ENCODE data around the gene STMN3. TPM values are rescaled to one million over a fixed set of nuclear protein-coding genes. Genes with fewer than 3 reads are reported as not detected.

STMN3 gene
- total RNA-seq, 3 donors from 2014 or later: 11.8 to 19.6 (median 17.7) TPM

DNA sequence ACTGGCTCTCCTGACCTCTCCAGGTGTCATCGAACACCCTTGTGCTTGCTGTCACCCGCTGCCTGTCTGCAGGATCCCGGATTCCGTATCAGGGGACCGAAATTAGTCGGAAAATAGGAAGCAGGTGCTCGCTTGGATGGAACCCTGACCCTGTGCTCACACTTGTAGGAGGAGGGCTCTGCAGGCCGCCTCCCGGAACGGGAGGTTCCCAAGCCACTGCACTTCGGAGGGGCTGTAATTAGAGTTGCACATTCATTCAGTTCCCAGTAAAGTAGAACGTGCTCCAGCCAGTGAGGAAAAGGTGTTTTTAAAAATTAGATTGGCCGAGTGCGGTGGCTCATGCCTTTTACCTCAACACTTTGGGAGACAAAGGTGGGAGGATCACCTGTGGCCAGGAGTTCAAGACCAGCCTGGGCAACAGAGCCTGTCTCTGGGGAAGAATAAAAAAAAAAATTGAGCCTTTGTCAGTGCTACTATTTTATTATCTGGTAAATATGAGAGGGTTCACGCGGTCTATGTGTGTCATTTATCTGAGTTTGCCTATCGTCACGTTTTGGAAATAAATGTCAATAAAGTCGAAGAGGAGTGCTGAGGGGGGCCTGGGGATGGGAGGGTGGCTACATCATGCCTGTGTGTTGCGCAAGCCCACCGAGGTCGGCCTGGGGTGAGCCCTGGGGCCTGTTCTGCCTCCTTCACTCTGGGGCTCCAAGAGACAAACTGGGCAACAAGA lies 24.8 kb downstream of the STMN3 start:
- peak in 1 of 2 donors; percentile 52 for DNase-seq (ENCODE audit: low spot score in 2 of 2)
- no peaks in the 10 kb centered on the region for H3K9me3 ChIP-seq
- intact Hi-C loops (cut with DNase I; ENCODE audit: low total_unique reads): no loop called here
- no peaks in the 10 kb centered on the region for H3K27me3 ChIP-seq
- H3K4me3 ChIP-seq: peak overlapping the region; percentile 89 to 98 (median 90)
- TF ChIP-seq POLR2AphosphoS5 (IDR thresholded peaks at IDR 0.05) (peak; percentile 46 to 56 (median 47)), POLR2A (IDR thresholded peaks at IDR 0.05) (no peak), CTCF (IDR thresholded peaks at IDR 0.05) (no peak)
- H3K36me3 ChIP-seq: no peaks in the 10 kb centered on the region
- H3K27ac ChIP-seq: peak overlapping the region; percentile 95 to 98
- H3K4me1 ChIP-seq: no peaks in the 10 kb centered on the region

DNA sequence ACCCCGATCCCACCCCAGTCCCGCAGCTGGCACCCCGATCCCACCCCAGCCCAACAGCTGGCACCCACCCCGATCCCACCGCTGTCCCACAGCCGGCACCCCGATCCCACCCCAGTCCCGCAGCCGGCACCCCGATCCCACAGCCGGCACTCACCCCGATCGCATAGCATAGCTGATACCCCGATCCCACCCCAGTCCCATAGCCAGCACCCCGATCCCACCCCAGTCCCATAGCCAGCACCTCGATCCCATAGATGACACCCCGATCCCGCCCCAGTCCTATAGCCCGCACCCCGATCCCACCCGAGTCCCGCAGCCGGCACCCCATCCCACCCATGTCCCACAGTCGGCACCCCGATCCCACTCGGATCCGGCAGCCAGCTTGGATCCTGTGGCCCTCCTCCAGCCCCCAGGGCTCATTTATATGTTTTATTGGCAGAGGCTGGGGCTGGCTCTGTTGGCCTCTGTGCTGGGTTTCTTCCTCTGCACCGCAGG lies 25.4 kb downstream of the STMN3 start:
- Histone ChIP-seq H3K4me1 (no peaks in the 10 kb centered on the region), H3K27me3 (no peaks in the 10 kb centered on the region), H3K36me3 (no peaks in the 10 kb centered on the region), H3K4me3 (peak overlapping the region; percentile 89 to 98 (median 90)), H3K27ac (peak overlapping the region; percentile 95 to 98), H3K9me3 (no peaks in the 10 kb centered on the region)
- no peak for DNase-seq (ENCODE audit: low spot score in 2 of 2)
- TF ChIP-seq POLR2AphosphoS5 (IDR thresholded peaks at IDR 0.05): no peak
- TF ChIP-seq POLR2A (IDR thresholded peaks at IDR 0.05): no peak
- TF ChIP-seq CTCF (IDR thresholded peaks at IDR 0.05): no peak
- intact Hi-C loops (cut with DNase I; ENCODE audit: low total_unique reads): no loop called here

GRCh38 chr20:63627129-63627750 lies 26.0 kb downstream of the STMN3 start:
- H3K4me3 ChIP-seq: peak overlapping the region; percentile 89 to 98 (median 90)
- H3K27me3 ChIP-seq: no peaks in the 10 kb centered on the region
- H3K36me3 ChIP-seq: no peaks in the 10 kb centered on the region
- intact Hi-C loops (cut with DNase I; ENCODE audit: low total_unique reads): no loop called here
- DNase-seq (ENCODE audit: low spot score in 2 of 2): peak; percentile 93 to 95
- H3K27ac ChIP-seq: peak overlapping the region; percentile 95 to 98
- H3K4me1 ChIP-seq: no peaks in the 10 kb centered on the region
- H3K9me3 ChIP-seq: no peaks in the 10 kb centered on the region
- no peak for TF ChIP-seq CTCF (IDR thresholded peaks at IDR 0.05)
- TF ChIP-seq POLR2A (IDR thresholded peaks at IDR 0.05): peak; percentile 38
- peak; percentile 45 to 73 (median 66) for TF ChIP-seq POLR2AphosphoS5 (IDR thresholded peaks at IDR 0.05)

DNA sequence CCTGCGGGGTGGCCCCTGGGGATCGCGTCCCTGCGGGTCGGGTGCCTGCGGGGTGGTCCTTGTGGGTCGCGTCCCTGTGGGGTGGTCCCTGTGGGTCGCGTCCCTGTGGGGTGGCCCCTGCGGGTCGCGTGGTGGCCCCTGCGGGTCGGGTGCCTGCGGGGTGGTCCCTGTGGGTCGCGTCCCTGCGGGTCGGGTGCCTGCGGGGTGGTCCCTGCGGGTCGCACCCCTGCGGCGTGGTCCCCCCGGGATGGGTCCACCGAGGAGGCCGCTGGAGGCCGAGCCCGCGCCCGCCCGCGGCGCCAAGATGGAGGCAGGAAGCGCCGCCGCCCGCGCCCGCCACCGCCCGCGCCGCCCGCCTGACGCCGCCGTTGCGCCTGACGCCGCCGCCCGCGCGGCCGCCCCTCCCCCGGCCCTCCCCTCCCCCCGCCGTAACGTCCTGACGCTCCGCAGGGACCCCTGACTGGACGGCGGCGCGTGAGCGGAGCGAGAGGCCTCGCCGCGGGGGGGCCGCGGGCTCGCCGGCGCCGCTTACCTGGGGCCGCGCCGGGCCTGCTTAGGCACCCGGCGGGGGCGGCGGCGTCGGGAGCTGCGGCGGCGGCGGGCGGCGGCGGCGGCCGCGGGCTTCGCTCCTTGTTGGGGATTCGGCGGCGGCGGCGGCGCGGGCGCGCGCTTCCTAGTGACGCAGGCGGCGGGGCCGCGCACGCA lies 26.6 kb downstream of the STMN3 start, which contains the start of gene GMEB2:
Gene GMEB2 (minus strand): TSS at position 678 of the 705 bp plus-strand sequence. CDS start 7,704 bp downstream, outside the sequence.
- Histone ChIP-seq H3K4me3 (peak within 1 kb of the TSS; percentile 89 to 98 (median 90)), H3K27ac (peak within 1 kb of the TSS; percentile 95 to 98), H3K9me3 (no peaks in the 10 kb centered on the region), H3K4me1 (no peaks in the 10 kb centered on the region), H3K27me3 (no peaks in the 10 kb centered on the region), H3K36me3 (no peaks in the 10 kb centered on the region)
- intact Hi-C loops (cut with DNase I; ENCODE audit: low total_unique reads): no loop called here
- no peak for TF ChIP-seq POLR2A (IDR thresholded peaks at IDR 0.05)
- no peak for TF ChIP-seq CTCF (IDR thresholded peaks at IDR 0.05)
- DNase-seq (ENCODE audit: low spot score in 2 of 2): peak; percentile 55 to 63

Measured in breast epithelium (tissue), 4 donors.